Measurements from ENCODE around the gene UPK3BL1. TPM values are rescaled to one million over a fixed set of nuclear protein-coding genes. Genes with fewer than 3 reads are reported as not detected.
A peak's percentile ranks its signal among the peaks of the same experiment; 100 is the strongest.
"Not testable (repeated sequence)": the region's sequence is repeated elsewhere in the genome, so short reads cannot be mapped to it uniquely, and the experiment has no call there.

Gene UPK3BL1
- total RNA-seq, 1 experiment from 2014 or later: 21.2 TPM

DNA sequence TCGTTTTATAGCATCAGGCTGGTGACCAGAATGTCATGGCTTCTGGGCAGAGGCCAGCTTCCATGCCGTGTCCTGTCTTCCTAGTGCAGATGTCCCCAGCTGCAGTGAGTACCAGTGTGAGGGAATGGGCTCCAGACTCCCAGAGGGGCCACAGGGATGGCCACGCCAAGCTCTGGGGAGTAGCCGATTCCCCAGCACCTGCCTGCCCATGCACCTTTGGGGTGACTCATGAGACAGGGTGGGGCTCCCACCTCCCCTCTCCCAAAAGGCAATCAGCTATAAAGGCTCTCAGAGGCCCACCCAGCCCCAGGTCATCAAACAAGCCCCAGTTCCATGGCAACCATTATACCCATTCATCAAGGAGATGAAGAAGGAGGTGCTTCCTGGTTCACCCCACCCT lies 7.3 kb upstream of the UPK3BL1 start, which contains the start of gene SPDYE2B:
SPDYE2B (plus strand) TSS at position 396 of the 400 bp plus-strand sequence. CDS start 2,030 bp downstream, outside the sequence.
- not testable (repeated sequence) for H3K4me1 ChIP-seq (replicated peaks); H3K4me3 ChIP-seq; H3K36me3 ChIP-seq; H3K9me3 ChIP-seq (replicated peaks); H3K27me3 ChIP-seq (replicated peaks); H3K27ac ChIP-seq; DNase-seq (ENCODE audit: low read depth in 1 of 2, low spot score in 2 of 2)

DNA sequence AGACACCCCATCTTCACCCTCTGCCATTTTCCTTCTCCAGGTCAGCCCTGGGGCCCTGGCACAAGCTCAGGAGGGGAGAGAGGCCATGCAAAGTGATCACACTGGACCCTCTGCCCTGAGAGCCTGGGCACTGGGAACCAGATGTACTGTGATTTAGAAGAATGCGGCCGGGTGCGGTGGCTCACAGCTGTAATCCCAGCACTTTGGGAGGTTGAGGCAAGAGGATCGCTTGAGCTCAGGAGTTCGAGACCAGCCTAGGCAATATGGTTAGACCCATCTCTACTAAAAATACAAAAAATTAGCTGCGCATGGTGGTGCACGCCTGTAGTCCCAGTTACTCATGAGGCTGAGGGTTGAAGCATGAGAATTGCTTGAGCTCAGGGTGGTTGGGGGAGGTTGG lies 5.2 kb upstream of the UPK3BL1 start:
- not testable (repeated sequence) for H3K9me3 ChIP-seq (replicated peaks); H3K36me3 ChIP-seq; H3K4me3 ChIP-seq; H3K4me1 ChIP-seq (replicated peaks); H3K27ac ChIP-seq; H3K27me3 ChIP-seq (replicated peaks); DNase-seq (ENCODE audit: low read depth in 1 of 2, low spot score in 2 of 2)

DNA sequence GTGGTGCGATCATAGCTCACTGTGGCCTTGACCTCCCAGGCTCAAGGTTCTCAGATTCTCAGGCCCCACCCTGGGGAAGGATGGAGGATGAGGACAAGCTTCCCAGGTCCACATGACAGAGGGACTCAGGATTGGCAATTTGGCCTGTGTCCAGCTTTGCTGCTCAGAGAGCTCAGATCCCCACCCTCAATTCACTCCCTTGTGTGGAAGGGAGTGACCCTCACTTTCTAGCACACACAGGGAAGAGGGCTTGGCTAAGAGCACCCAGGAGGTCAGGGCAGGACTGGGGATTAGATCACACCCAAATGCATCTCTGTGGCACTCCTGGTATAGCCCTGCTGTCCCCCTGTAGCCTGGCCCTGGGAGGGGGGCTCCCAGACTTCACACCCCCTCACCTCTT lies 813 bp upstream of the UPK3BL1 start:
- not testable (repeated sequence) for H3K4me3 ChIP-seq; H3K27ac ChIP-seq; H3K36me3 ChIP-seq; H3K4me1 ChIP-seq (replicated peaks); H3K27me3 ChIP-seq (replicated peaks); H3K9me3 ChIP-seq (replicated peaks); DNase-seq (ENCODE audit: low read depth in 1 of 2, low spot score in 2 of 2)

DNA sequence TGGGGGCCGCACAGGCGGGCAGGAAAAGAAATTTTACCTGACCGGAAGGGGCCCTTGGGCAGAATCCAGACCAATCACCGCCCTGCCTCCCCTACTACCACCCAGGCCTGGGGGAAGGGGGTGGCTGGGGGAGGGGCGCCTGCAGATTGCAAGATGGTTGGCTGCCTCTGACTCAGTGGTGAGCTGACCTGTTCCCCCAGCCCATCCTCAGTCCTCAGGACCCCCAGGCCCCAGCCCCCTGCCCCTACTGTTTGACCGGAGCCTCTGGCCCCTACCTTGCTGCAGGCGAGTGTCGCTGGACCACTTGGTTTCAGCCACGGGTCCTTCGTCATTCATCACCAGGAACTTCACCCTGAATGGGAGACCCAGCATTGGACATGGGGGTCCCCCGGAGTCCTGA lies 3.7 kb downstream of the UPK3BL1 start:
- H3K27ac ChIP-seq; H3K9me3 ChIP-seq (replicated peaks); H3K4me3 ChIP-seq; H3K27me3 ChIP-seq (replicated peaks); H3K4me1 ChIP-seq (replicated peaks); H3K36me3 ChIP-seq: not testable (repeated sequence)
- DNase-seq (ENCODE audit: low read depth in 1 of 2, low spot score in 2 of 2): peak in 1 of 2 experiments; percentile 47

DNA sequence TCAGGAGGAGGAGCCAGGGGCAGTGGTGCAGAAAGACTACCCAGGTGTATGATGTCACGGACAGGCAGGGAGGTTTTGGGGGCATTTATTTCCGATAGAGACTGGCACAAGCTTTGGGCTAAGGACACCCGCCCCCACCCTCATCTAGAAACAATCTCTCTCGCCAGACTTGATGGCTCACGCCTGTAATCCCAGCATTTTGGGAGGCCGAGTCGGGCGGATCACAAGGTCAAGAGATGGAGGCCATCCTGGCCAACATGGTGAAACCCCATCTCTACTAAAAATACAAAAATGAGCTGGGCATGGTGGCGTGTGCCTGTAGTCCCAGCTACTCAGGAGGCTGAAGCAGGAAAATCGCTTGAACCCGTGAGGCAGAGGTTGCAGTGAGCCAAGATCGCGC lies 5.6 kb downstream of the UPK3BL1 start:
- not testable (repeated sequence) for H3K27ac ChIP-seq; H3K4me1 ChIP-seq (replicated peaks); H3K4me3 ChIP-seq; H3K9me3 ChIP-seq (replicated peaks); H3K36me3 ChIP-seq; H3K27me3 ChIP-seq (replicated peaks)
- peak in 1 of 2 experiments; percentile 31 for DNase-seq (ENCODE audit: low read depth in 1 of 2, low spot score in 2 of 2)

DNA sequence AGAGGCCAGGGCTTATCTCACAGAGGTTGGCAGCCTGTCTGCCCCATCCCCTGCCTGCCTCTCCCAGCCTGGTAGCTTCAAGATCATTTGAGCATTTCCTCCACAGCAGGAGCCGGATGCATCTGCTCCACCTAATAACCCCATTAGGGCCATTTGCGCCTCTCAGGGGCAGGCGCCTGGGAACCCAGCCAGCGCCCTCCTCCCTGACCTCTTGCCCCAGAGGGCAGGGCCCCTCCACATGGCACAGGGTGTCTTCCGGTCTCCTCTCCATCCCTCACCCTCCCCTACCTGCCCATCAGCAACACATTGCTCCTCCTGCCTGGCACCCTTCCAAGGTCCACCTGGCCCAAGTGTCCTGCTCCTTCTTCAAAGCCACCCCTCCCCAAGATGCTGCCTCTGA lies 7.2 kb downstream of the UPK3BL1 start:
- H3K27ac ChIP-seq: not testable (repeated sequence)

DNA sequence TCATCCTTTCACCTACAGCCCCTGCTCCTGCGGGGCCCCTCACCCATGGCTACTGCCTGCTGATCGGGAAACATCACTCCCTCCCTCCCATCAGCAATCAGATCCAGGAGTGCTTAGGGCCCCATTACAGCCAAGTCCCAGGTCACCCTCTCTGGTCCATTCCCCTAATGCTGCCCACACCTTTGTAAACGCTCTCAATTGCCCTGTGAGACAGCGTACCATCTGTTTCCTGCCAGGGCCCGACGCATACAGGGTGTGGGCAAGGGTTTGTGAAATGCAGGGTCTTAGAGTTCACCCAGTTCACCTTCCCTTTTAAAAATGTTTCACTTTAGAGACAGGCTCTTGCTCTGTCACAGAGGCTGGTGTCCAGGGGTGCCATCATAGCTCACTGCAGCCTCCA lies 8.3 kb downstream of the UPK3BL1 start:
- not testable (repeated sequence) for H3K4me3 ChIP-seq; H3K36me3 ChIP-seq; H3K9me3 ChIP-seq (replicated peaks); H3K27ac ChIP-seq; H3K4me1 ChIP-seq (replicated peaks); H3K27me3 ChIP-seq (replicated peaks)
- peak in 1 of 2 experiments; percentile 33 for DNase-seq (ENCODE audit: low read depth in 1 of 2, low spot score in 2 of 2)

More for the DNA sequence above, 7.2 kb downstream of the UPK3BL1 start:
- not testable (repeated sequence) for H3K27me3 ChIP-seq (replicated peaks); H3K4me3 ChIP-seq; H3K9me3 ChIP-seq (replicated peaks); H3K36me3 ChIP-seq; H3K4me1 ChIP-seq (replicated peaks); DNase-seq (ENCODE audit: low read depth in 1 of 2, low spot score in 2 of 2)

DNA sequence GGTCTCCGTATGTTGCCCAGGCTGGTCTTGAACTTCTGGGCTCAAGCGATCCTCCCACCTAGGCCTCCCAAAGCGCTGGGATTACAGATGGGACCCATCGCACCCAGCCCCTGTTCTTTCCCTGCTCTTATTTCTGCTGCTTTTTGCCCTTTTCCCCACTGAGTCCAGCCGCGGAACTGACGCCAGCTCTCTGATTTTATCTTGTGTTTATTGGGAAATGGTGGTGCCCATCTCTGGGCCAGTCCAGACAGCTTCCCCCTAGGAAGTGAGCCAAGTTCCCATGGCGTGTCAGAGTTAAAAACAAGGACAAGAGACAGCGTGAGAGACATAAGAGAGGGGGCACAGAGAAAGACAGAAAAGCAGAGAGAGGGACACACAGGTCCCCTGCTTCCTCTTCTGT lies 12.0 kb downstream of the UPK3BL1 start:
- not testable (repeated sequence) for H3K27me3 ChIP-seq (replicated peaks); H3K36me3 ChIP-seq; DNase-seq (ENCODE audit: low read depth in 1 of 2, low spot score in 2 of 2); H3K4me3 ChIP-seq; H3K4me1 ChIP-seq (replicated peaks); H3K9me3 ChIP-seq (replicated peaks); H3K27ac ChIP-seq

DNA sequence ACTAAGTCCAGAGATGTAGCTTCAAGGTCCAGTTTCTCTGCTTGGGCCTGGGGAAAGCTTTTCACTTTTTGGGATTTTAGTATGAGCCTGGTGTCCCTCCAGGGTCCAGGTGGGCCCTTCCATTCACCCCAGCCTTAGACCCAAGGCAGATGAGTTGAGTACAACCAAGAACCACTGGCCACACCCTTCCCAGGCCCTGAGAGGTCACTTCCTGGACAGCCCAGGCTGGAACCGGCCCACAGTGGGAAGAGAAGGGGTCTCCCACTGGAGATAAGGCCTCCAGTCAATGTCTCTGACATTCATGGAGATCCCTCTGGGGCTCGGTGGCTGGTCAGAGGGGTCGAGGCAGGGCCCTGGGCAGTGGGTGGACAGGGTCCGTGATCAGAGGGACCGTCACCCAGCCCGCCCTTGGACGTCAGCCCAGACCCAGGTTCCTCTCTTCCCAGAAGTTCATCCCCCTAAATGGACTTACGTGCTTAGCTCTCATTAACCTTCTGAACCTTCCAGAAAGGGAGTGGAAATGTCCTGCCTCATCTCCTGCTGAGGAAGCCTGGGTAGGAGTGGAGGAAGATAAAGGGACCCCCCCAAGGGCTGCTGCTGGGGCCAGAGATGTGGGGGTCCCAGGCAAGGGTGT lies 15.2 kb downstream of the UPK3BL1 start:
- not testable (repeated sequence) for DNase-seq (ENCODE audit: low read depth in 1 of 2, low spot score in 2 of 2); H3K27me3 ChIP-seq (replicated peaks); H3K4me3 ChIP-seq; H3K4me1 ChIP-seq (replicated peaks); H3K27ac ChIP-seq; H3K36me3 ChIP-seq; H3K9me3 ChIP-seq (replicated peaks)

DNA sequence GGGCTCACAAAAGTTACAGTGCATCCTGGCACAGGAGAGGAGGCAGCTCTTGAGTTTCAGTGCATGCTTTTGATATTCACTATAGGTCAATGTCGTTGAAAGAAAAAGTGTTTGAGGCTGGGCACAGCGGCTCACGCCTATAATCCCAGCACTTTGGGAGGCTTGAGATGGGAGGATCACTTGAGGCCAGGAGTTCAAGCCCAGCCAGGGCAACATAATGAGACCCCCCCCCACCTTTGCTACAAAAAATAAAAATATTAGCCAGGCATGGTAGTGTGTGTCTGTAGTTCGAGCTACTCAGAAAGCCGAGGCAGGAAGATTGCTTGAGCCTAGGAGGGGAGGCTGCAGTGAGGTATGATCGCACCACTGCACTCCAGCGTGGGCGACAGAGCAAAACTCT lies 24.5 kb downstream of the UPK3BL1 start:
- H3K36me3 ChIP-seq; H3K4me3 ChIP-seq; H3K9me3 ChIP-seq (replicated peaks); H3K27ac ChIP-seq; H3K4me1 ChIP-seq (replicated peaks); H3K27me3 ChIP-seq (replicated peaks): not testable (repeated sequence)
- DNase-seq (ENCODE audit: low read depth in 1 of 2, low spot score in 2 of 2): peak in 1 of 2 experiments; percentile 38

DNA sequence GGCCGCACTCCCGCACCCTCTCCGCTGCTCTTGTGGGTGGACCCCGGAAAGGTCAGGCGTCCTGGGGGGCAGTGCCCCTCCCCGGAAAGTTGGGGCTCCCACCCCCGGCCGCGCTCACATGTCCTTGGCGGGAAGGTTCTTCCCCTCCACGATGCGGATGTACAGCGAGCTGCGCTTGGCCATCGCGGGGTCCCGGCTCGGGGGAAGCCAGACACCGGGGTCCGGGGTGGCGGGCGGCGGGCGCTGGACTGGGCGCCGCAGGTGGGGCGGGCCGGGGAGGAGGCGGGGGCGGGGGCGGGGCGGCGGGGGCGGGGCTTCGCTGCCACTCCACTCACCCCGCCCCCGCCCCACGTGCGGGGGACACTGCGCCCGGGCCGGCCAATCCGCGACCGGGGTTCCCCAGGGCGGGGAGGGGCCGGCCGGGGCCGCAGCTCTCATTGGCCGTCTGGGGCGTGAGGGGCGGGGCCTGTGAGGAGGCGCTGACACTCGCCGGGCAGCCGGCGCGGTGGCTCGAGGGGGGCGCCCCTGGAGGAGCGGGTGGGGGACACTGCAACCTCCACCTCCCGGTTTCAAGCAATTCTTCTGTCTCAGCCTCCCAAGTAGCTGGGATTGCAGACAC lies 26.0 kb downstream of the UPK3BL1 start, which contains the start of gene RASA4:
RASA4 (minus strand) TSS at position 250 of the 619 bp plus-strand sequence; CDS start at position 183, 67 bp downstream.
- H3K9me3 ChIP-seq (replicated peaks); H3K27ac ChIP-seq; H3K27me3 ChIP-seq (replicated peaks); H3K4me3 ChIP-seq; H3K4me1 ChIP-seq (replicated peaks); H3K36me3 ChIP-seq: not testable (repeated sequence)
- peak in 1 of 2 experiments; percentile 49 for DNase-seq (ENCODE audit: low read depth in 1 of 2, low spot score in 2 of 2)

DNA sequence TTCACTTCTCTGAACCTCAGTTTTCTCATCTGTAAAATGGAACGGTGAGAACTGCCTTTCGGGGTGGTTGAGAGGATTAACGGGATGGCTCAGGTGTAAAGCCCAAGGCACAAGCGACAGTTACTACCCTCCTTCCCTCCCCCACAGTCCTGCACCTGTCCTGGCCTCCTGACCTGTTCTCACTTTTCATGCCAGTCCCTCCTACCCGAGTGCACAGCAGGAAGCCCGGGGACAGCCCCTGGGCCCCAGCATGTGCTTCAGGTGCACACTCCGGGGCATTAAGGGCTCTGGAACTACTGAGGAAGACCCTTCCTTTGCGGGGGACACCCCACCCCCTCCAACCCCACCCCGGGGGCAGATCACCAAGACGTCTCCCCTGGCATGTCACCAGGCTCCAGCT lies 26.7 kb downstream of the UPK3BL1 start:
- H3K4me1 ChIP-seq (replicated peaks); H3K36me3 ChIP-seq; H3K27ac ChIP-seq; DNase-seq (ENCODE audit: low read depth in 1 of 2, low spot score in 2 of 2); H3K27me3 ChIP-seq (replicated peaks); H3K9me3 ChIP-seq (replicated peaks); H3K4me3 ChIP-seq: not testable (repeated sequence)

DNA sequence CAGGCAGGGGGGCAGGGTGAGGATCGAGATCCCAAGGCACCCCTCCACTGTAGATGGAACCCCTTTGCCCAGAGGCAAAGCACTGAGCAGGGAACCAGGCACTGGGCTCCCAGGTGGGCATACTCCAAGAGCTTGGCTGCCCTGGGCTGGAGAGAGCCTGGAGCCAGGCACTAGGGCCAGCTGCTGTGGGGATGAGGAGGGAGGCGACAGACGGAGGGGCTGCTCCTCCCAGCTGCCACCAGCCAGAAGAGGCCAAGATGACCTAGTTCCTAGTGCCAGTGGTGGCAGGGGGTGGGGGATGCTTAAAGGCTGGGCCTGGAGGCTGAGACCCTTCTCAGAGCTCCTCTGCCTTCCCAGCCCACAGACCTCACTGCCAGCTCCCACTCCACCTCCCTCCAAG lies 27.7 kb downstream of the UPK3BL1 start:
- not testable (repeated sequence) for H3K4me1 ChIP-seq (replicated peaks); H3K27me3 ChIP-seq (replicated peaks); H3K27ac ChIP-seq; H3K9me3 ChIP-seq (replicated peaks); DNase-seq (ENCODE audit: low read depth in 1 of 2, low spot score in 2 of 2); H3K36me3 ChIP-seq; H3K4me3 ChIP-seq

DNA sequence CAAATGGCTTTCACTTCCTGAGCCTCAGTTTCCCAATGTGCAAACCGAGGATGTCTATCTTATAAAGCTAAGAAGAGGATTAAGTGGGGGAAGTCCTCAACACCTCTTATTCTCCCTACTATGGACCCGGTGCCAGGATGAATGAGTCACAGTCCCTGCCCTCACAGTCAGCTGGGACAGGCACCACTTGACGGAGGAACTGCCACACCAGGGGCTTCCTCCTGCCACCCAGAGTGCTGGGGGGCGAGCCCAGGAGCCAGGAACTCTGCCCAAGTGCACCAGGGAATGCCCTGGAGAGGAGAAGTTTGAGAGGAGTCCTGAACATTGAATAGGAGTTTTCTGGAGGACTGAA lies 28.3 kb downstream of the UPK3BL1 start:
- not testable (repeated sequence) for H3K4me3 ChIP-seq; DNase-seq (ENCODE audit: low read depth in 1 of 2, low spot score in 2 of 2); H3K9me3 ChIP-seq (replicated peaks); H3K36me3 ChIP-seq; H3K27me3 ChIP-seq (replicated peaks); H3K4me1 ChIP-seq (replicated peaks); H3K27ac ChIP-seq

All from SJSA1 (cell line).